ENCODE data around the gene ULBP1.
"Not testable (repeated sequence)": the region's sequence is repeated elsewhere in the genome, so short reads cannot be mapped to it uniquely, and the experiment has no call there.

Gene ULBP1

GRCh38 chr6:149939909-149940671, 23.7 kb upstream of the ULBP1 start:
- H2BK15ac ChIP-seq (replicated peaks; ENCODE audit: low read depth), result no peak overlapping the region
- H4K5ac ChIP-seq (ENCODE audit: low read length), result no peak overlapping the region
- H3K56ac ChIP-seq (ENCODE audit: low read length), result no peak overlapping the region
- H3K79me1 ChIP-seq (ENCODE audit: low read length), result no peaks in the 10 kb centered on the region
- H3K9ac ChIP-seq (ENCODE audit: low read length), result no peak overlapping the region
- H3K18ac ChIP-seq (ENCODE audit: low read length), result no peak overlapping the region
- no CpG with 5 or more reads among the region's 6 CpGs for WGBS (ENCODE audit: extremely low coverage, insufficient coverage, low lambda C conversion rate)
- no peak overlapping the region for H3K4me2 ChIP-seq (ENCODE audit: low read length)
- H2BK5ac ChIP-seq (ENCODE audit: low read length), result no peak overlapping the region
- no peak overlapping the region for H2AK5ac ChIP-seq (ENCODE audit: low read length)
- H3K36me3 ChIP-seq (ENCODE audit: control insufficient read depth, insufficient read depth, low read length), result no peaks in the 10 kb centered on the region
- H3K4ac ChIP-seq (ENCODE audit: low read depth, low read length), result no peak overlapping the region
- no peak overlapping the region for H3K27ac ChIP-seq (ENCODE audit: low read depth, low read length)
- peaks cover 48% of the 10 kb centered on the region for H3K27me3 ChIP-seq (ENCODE audit: insufficient read depth, low read length, poor library complexity)
- no peak overlapping the region for H2BK120ac ChIP-seq (ENCODE audit: low read depth, low read length)
- H3K4me1 ChIP-seq (ENCODE audit: control insufficient read depth, low read depth, low read length), result no peaks in the 10 kb centered on the region
- H3K23ac ChIP-seq (ENCODE audit: low read length), result no peak overlapping the region
- H4K8ac ChIP-seq (ENCODE audit: low read depth, low read length), result no peak overlapping the region
- no peak overlapping the region for H3K4me3 ChIP-seq (ENCODE audit: low read length)
- H3K79me2 ChIP-seq (ENCODE audit: control insufficient read depth, insufficient read depth, low read length), result no peaks in the 10 kb centered on the region
- no peak for DNase-seq

- Histone ChIP-seq H2AK5ac (ENCODE audit: low read length) (no peak overlapping the region), H3K79me1 (ENCODE audit: low read length) (no peaks in the 10 kb centered on the region)
- no CpG with 5 or more reads among the region's 6 CpGs for WGBS (ENCODE audit: extremely low coverage, insufficient coverage, low lambda C conversion rate)
Observed at GRCh38 chr6:149940672-149940982, 23.1 kb upstream of the ULBP1 start.

GRCh38 chr6:149941583-149942460, 21.9 kb upstream of the ULBP1 start, which contains the start of gene ULBP2:
ULBP2 (plus strand) TSS chr6:149942014; CDS start chr6:149942073, 59 bp downstream.
- Histone ChIP-seq H3K56ac (ENCODE audit: low read length) (peak within 1 kb of the TSS; percentile 64), H3K18ac (ENCODE audit: low read length) (no peak within 1 kb of the TSS), H3K36me3 (ENCODE audit: control insufficient read depth, insufficient read depth, low read length) (no peaks in the 10 kb centered on the region), H3K4me1 (ENCODE audit: control insufficient read depth, low read depth, low read length) (no peaks in the 10 kb centered on the region), H4K5ac (ENCODE audit: low read length) (no peak within 1 kb of the TSS), H4K8ac (ENCODE audit: low read depth, low read length) (no peak within 1 kb of the TSS), H3K79me2 (ENCODE audit: control insufficient read depth, insufficient read depth, low read length) (no peaks in the 10 kb centered on the region), H2AK5ac (ENCODE audit: low read length) (no peak within 1 kb of the TSS), H3K4me3 (ENCODE audit: low read length) (peak within 1 kb of the TSS; percentile 29), H3K27ac (ENCODE audit: low read depth, low read length) (no peak within 1 kb of the TSS), H2BK120ac (ENCODE audit: low read depth, low read length) (no peak within 1 kb of the TSS), H3K27me3 (ENCODE audit: insufficient read depth, low read length, poor library complexity) (peaks cover 42% of the 10 kb centered on the region), H3K4me2 (ENCODE audit: low read length) (peak within 1 kb of the TSS; percentile 83), H2BK15ac (replicated peaks; ENCODE audit: low read depth) (no peak within 1 kb of the TSS), H3K4ac (ENCODE audit: low read depth, low read length) (no peak within 1 kb of the TSS), H3K9ac (ENCODE audit: low read length) (peak within 1 kb of the TSS; percentile 46), H3K23ac (ENCODE audit: low read length) (no peak within 1 kb of the TSS), H3K79me1 (ENCODE audit: low read length) (no peaks in the 10 kb centered on the region), H2BK5ac (ENCODE audit: low read length) (no peak within 1 kb of the TSS)
- WGBS (ENCODE audit: extremely low coverage, insufficient coverage, low lambda C conversion rate), result no CpG with 5 or more reads among the region's 62 CpGs
- peak; percentile 81 for DNase-seq

More at GRCh38 chr6:149940672-149940982, 23.1 kb upstream of the ULBP1 start:
- Histone ChIP-seq H3K4ac (ENCODE audit: low read depth, low read length) (no peak overlapping the region), H2BK5ac (ENCODE audit: low read length) (no peak overlapping the region), H3K4me2 (ENCODE audit: low read length) (no peak overlapping the region), H3K36me3 (ENCODE audit: control insufficient read depth, insufficient read depth, low read length) (no peaks in the 10 kb centered on the region), H4K8ac (ENCODE audit: low read depth, low read length) (no peak overlapping the region), H3K79me2 (ENCODE audit: control insufficient read depth, insufficient read depth, low read length) (no peaks in the 10 kb centered on the region), H2BK15ac (replicated peaks; ENCODE audit: low read depth) (no peak overlapping the region), H3K4me3 (ENCODE audit: low read length) (no peak overlapping the region), H4K5ac (ENCODE audit: low read length) (no peak overlapping the region), H3K27me3 (ENCODE audit: insufficient read depth, low read length, poor library complexity) (peaks cover 48% of the 10 kb centered on the region), H3K4me1 (ENCODE audit: control insufficient read depth, low read depth, low read length) (no peaks in the 10 kb centered on the region), H3K23ac (ENCODE audit: low read length) (no peak overlapping the region), H3K9ac (ENCODE audit: low read length) (no peak overlapping the region), H2BK120ac (ENCODE audit: low read depth, low read length) (no peak overlapping the region), H3K27ac (ENCODE audit: low read depth, low read length) (no peak overlapping the region), H3K56ac (ENCODE audit: low read length) (no peak overlapping the region), H3K18ac (ENCODE audit: low read length) (no peak overlapping the region)
- no peak for DNase-seq

GRCh38 chr6:149942461-149942829, 21.3 kb upstream of the ULBP1 start:
- H3K79me2 ChIP-seq (ENCODE audit: control insufficient read depth, insufficient read depth, low read length), result no peaks in the 10 kb centered on the region
- H4K8ac ChIP-seq (ENCODE audit: low read depth, low read length), result no peak overlapping the region
- H3K27ac ChIP-seq (ENCODE audit: low read depth, low read length), result no peak overlapping the region
- H3K79me1 ChIP-seq (ENCODE audit: low read length), result no peaks in the 10 kb centered on the region
- H3K27me3 ChIP-seq (ENCODE audit: insufficient read depth, low read length, poor library complexity), result peaks cover 40% of the 10 kb centered on the region
- H2BK120ac ChIP-seq (ENCODE audit: low read depth, low read length), result no peak overlapping the region
- WGBS (ENCODE audit: extremely low coverage, insufficient coverage, low lambda C conversion rate), result no CpG with 5 or more reads among the region's 13 CpGs
- H3K4me3 ChIP-seq (ENCODE audit: low read length), result no peak overlapping the region
- no peak overlapping the region for H2BK15ac ChIP-seq (replicated peaks; ENCODE audit: low read depth)
- H2AK5ac ChIP-seq (ENCODE audit: low read length), result no peak overlapping the region
- H3K4me1 ChIP-seq (ENCODE audit: control insufficient read depth, low read depth, low read length), result no peaks in the 10 kb centered on the region
- no peak overlapping the region for H3K4ac ChIP-seq (ENCODE audit: low read depth, low read length)
- peak overlapping the region; percentile 83 for H3K4me2 ChIP-seq (ENCODE audit: low read length)
- no peaks in the 10 kb centered on the region for H3K36me3 ChIP-seq (ENCODE audit: control insufficient read depth, insufficient read depth, low read length)
- DNase-seq, result no peak
- H2BK5ac ChIP-seq (ENCODE audit: low read length), result no peak overlapping the region
- H4K5ac ChIP-seq (ENCODE audit: low read length), result no peak overlapping the region
- no peak overlapping the region for H3K18ac ChIP-seq (ENCODE audit: low read length)
- no peak overlapping the region for H3K56ac ChIP-seq (ENCODE audit: low read length)
- no peak overlapping the region for H3K23ac ChIP-seq (ENCODE audit: low read length)
- H3K9ac ChIP-seq (ENCODE audit: low read length), result peak overlapping the region; percentile 46

- not testable (repeated sequence) for DNase-seq
- no CpG with 5 or more reads among the region's 5 CpGs for WGBS (ENCODE audit: extremely low coverage, insufficient coverage, low lambda C conversion rate)
Observed at GRCh38 chr6:149943321-149943720, 20.4 kb upstream of the ULBP1 start.

More at GRCh38 chr6:149943321-149943720, 20.4 kb upstream of the ULBP1 start:
- not testable (repeated sequence) for H3K4me1 ChIP-seq (ENCODE audit: control insufficient read depth, low read depth, low read length); H3K79me2 ChIP-seq (ENCODE audit: control insufficient read depth, insufficient read depth, low read length); H3K79me1 ChIP-seq (ENCODE audit: low read length); H2BK5ac ChIP-seq (ENCODE audit: low read length); H3K4me3 ChIP-seq (ENCODE audit: low read length); H2AK5ac ChIP-seq (ENCODE audit: low read length); H3K27ac ChIP-seq (ENCODE audit: low read depth, low read length); H3K36me3 ChIP-seq (ENCODE audit: control insufficient read depth, insufficient read depth, low read length); H2BK15ac ChIP-seq (replicated peaks; ENCODE audit: low read depth); H3K4ac ChIP-seq (ENCODE audit: low read depth, low read length); H4K5ac ChIP-seq (ENCODE audit: low read length); H3K18ac ChIP-seq (ENCODE audit: low read length); H3K4me2 ChIP-seq (ENCODE audit: low read length); H2BK120ac ChIP-seq (ENCODE audit: low read depth, low read length); H4K8ac ChIP-seq (ENCODE audit: low read depth, low read length); H3K56ac ChIP-seq (ENCODE audit: low read length); H3K9ac ChIP-seq (ENCODE audit: low read length); H3K23ac ChIP-seq (ENCODE audit: low read length)
- H3K27me3 ChIP-seq (ENCODE audit: insufficient read depth, low read length, poor library complexity), result peaks cover 34% of the 10 kb centered on the region

Measured in mesendoderm (in vitro differentiated cells).